A549 treated with CORT108297 at 1 μM for 4 hours (cell line): ENCODE results near the gene TGFBR1. TPM values are rescaled to one million over a fixed set of nuclear protein-coding genes. Genes with fewer than 3 reads are reported as not detected.

Experiments
- total RNA-seq: library from RNA; stranded (reverse); fragments of 200-300 nt; extraction: Qiagen RNA extraction; gene quantifications from 5 replicates; pipeline ENCODE4 v1.2.3, GENCODE V29; 2022

TGFBR1 gene
- total RNA-seq, result 42.6 to 90.6 TPM (median 66.1 TPM) in 5 replicates

GRCh38 chr9:99104459-99105151, at the start of gene TGFBR1:
TSS of gene TGFBR1 (plus strand) at chr9:99105113. CDS start at chr9:99105206, 93 bp downstream.

Other genes starting within 250 kb of the TGFBR1 start
- gene COL15A1, start 161.2 kb upstream of the TGFBR1 start, total RNA-seq, result 0.39 to 0.80 TPM (median 0.51 TPM) in 5 replicates
- gene ALG2, start 116.8 kb downstream of the TGFBR1 start, total RNA-seq, result 49.0 to 54.7 TPM (median 50.7 TPM) in 5 replicates
- gene SEC61B, start 117.2 kb downstream of the TGFBR1 start, total RNA-seq, result 274 to 365 TPM (median 314 TPM) in 5 replicates